Spleen (tissue), 7 donors: Measurements from ENCODE around the gene RASSF7.

Experiments used
- CTCF ChIP-seq, 11 experiments: fragments of 200-600 bp in 7 of 11; fragments of 450-650 bp in 4 of 11; sonication (generic) in 4 of 11; IDR thresholded peaks in 8 of 11; conservative IDR thresholded peaks in 3 of 11; 1 replicate in 7 of 11; 2 replicates in 4 of 11; pipeline versions ENCODE4 v1.4.0 to v1.8.0; 2016 to 2021; ENCODE audit warnings: antibody characterized with exemption in 11 of 11, inconsistent platforms in 4 of 11, mild to moderate bottlenecking in 1 of 11
- POLR2A ChIP-seq, 3 donors: fragments of 450-650 bp; IDR thresholded peaks; one replicate each; pipeline ENCODE4 v1.5.1; 2017; ENCODE audit warnings: antibody characterized with exemption in 3 of 3, mild to moderate bottlenecking in 1 of 3
- POLR2AphosphoS5 ChIP-seq, 3 donors: sonication (generic); formaldehyde crosslinking; IDR thresholded peaks; one replicate each; pipeline ENCODE4 v1.5.1; 2017; ENCODE audit warnings: antibody characterized with exemption in 3 of 3
- donor health status: DM: no; HTN: no; CAD: no; lungs with moderate emphysema.
- donor health status: DM: no; HTN: no; CAD: no.
- donor health status: DM: no; HTN: no; CAD: no.

- TF ChIP-seq POLR2AphosphoS5 (IDR thresholded peaks at IDR 0.05) (no peak), CTCF (IDR thresholded peaks at IDR 0.05 in 8 of 11, conservative IDR thresholded peaks at IDR 0.05 in 3 of 11) (no peak), POLR2A (IDR thresholded peaks at IDR 0.05) (no peak)
Measured at GRCh38 chr11:581342-581741, 20.6 kb downstream of the RASSF7 start.
